A549 (cell line): ENCODE results near the gene ZNF805. TPM values are rescaled to one million over a fixed set of nuclear protein-coding genes. Genes with fewer than 3 reads are reported as not detected.

Experiments
- ATAC-seq, 2 experiments: fragments of 200-7000 bp in 1 of 2; fragments of >200 bp in 1 of 2; cut with Nextera tagmentation in 1 of 2; cut with Tn5 transposase in 1 of 2; 3 replicates each; pipeline versions ENCODE4 v1.8.0 to v1.9.1; 2018 to 2020; ENCODE audit warnings: mild to moderate bottlenecking in 1 of 2, moderate library complexity in 1 of 2
- CTCF ChIA-PET: fragments of 300-600 bp; sonication (Branson Sonifier 250); formaldehyde crosslinking; extraction: SDS; loops from one replicate; lab custom pipeline; 2021; ENCODE audit warnings: antibody characterized with exemption, inconsistent platforms; lab: Yijun Ruan, JAX
- POLR2A ChIA-PET: fragments of 350-600 bp; formaldehyde crosslinking; extraction: SDS; loops from one replicate; lab custom pipeline; 2021; ENCODE audit warnings: antibody characterized with exemption, inconsistent platforms; lab: Yijun Ruan, JAX
- DNase-seq, 2 experiments: peaks; one replicate each; pipeline versions ENCODE4 v3.0.0 to v3.0.0-alpha.2; 2011 to 2016; ENCODE audit warnings: low read depth in 1 of 2, low spot score in 1 of 2
- FAIRE-seq: peaks from 2 replicates; lab custom pipeline; 2011; peaks lifted over from hg19 to GRCh38; lab: Jason Lieb, UNC
- H3K27ac ChIP-seq, 2 experiments: fragments of >200 bp; sonication (Bioruptor Twin); formaldehyde crosslinking; 3 replicates each; pipeline ENCODE4 v1.5.1; 2016 to 2017
- H3K4me1 ChIP-seq: fragments of >200 bp; sonication (Bioruptor Twin); formaldehyde crosslinking; 3 replicates; pipeline ENCODE4 v1.6.1; 2016
- H3K4me2 ChIP-seq: fragments of >200 bp; sonication (Bioruptor Twin); formaldehyde crosslinking; 3 replicates; pipeline ENCODE4 v1.6.1; 2016
- H3K4me3 ChIP-seq: fragments of >200 bp; sonication (Bioruptor Twin); formaldehyde crosslinking; 3 replicates; pipeline ENCODE4 v1.5.1; 2016
- H3K9me3 ChIP-seq: fragments of >200 bp; sonication (Bioruptor Twin); formaldehyde crosslinking; 3 replicates; pipeline ENCODE4 v1.6.1; 2016
- ATOH8 ChIP-seq: fragments of 250-450 bp; sonication (Bioruptor Pico); IDR thresholded peaks from 2 replicates; pipeline ENCODE4 v1.5.0; 2020; ENCODE audit warnings: low read depth, mild to moderate bottlenecking, moderate library complexity
- BCL3 ChIP-seq: fragments of >200 bp; sonication (Bioruptor Twin); formaldehyde crosslinking; IDR thresholded peaks from 3 replicates; pipeline ENCODE4 v1.6.1; 2016
- BHLHE40 ChIP-seq: IDR thresholded peaks from 2 replicates; pipeline ENCODE4 v1.6.1; 2012; ENCODE audit warnings: low read depth, low read length, inconsistent platforms
- CBX8 ChIP-seq: fragments of 200-600 bp; sonication (generic); IDR thresholded peaks from 2 replicates; pipeline ENCODE4 v1.6.1; 2016
- CEBPB ChIP-seq, 2 experiments: fragments of >200 bp in 1 of 2; sonication (Bioruptor Twin) in 1 of 2; formaldehyde crosslinking in 1 of 2; IDR thresholded peaks; 2 replicates each; pipeline ENCODE4 v1.6.1; 2012 to 2016
- CTCF ChIP-seq: fragments of >200 bp; sonication (Bioruptor Twin); formaldehyde crosslinking; IDR thresholded peaks from 3 replicates; pipeline ENCODE4 v1.5.1; 2016
- E2F6 ChIP-seq: IDR thresholded peaks from 2 replicates; pipeline ENCODE4 v1.6.1; 2012; ENCODE audit warnings: low read depth, borderline replicate concordance
- EHMT2 ChIP-seq: fragments of 200-600 bp; sonication (generic); IDR thresholded peaks from 2 replicates; pipeline ENCODE4 v1.6.1; 2016; ENCODE audit warnings: antibody characterized with exemption, low read depth, mild to moderate bottlenecking, moderate library complexity
- EP300 ChIP-seq, 2 experiments: fragments of >200 bp; sonication (Bioruptor Twin); formaldehyde crosslinking; IDR thresholded peaks; 2 replicates in 1 of 2; 3 replicates in 1 of 2; pipeline ENCODE4 v1.6.1; 2016 to 2017
- GATA3 ChIP-seq: IDR thresholded peaks from 2 replicates; pipeline ENCODE4 v1.6.1; 2012; ENCODE audit warnings: borderline replicate concordance
- HOXB13 ChIP-seq: fragments of 250-450 bp; sonication (Bioruptor Pico); IDR thresholded peaks from 2 replicates; pipeline ENCODE4 v1.5.0; 2020; ENCODE audit warnings: low read depth, mild to moderate bottlenecking, moderate library complexity
- KDM1A ChIP-seq: fragments of 200-600 bp; sonication (generic); IDR thresholded peaks from 2 replicates; pipeline ENCODE4 v1.6.1; 2016; ENCODE audit warnings: low read depth, mild to moderate bottlenecking
- MYC ChIP-seq: IDR thresholded peaks from 2 replicates; pipeline ENCODE4 v1.6.1; 2012; ENCODE audit warnings: mild to moderate bottlenecking, inconsistent platforms, low read length, improper control_type of control experiment, borderline replicate concordance
- POLR2AphosphoS2 ChIP-seq: conservative IDR thresholded peaks from 2 replicates; pipeline ENCODE4 v1.6.1; 2012; ENCODE audit warnings: low read length, improper control_type of control experiment, inconsistent platforms
- RAD21 ChIP-seq, 2 experiments: fragments of >200 bp in 1 of 2; sonication (Bioruptor Twin) in 1 of 2; formaldehyde crosslinking in 1 of 2; IDR thresholded peaks in 1 of 2; conservative IDR thresholded peaks in 1 of 2; 2 replicates in 1 of 2; 3 replicates in 1 of 2; pipeline ENCODE4 v1.6.1; 2012 to 2018; ENCODE audit warnings: inconsistent platforms in 1 of 2
- RFX5 ChIP-seq: fragments of 450-650 bp; IDR thresholded peaks from 2 replicates; pipeline ENCODE4 v1.7.1; 2014; ENCODE audit warnings: antibody characterized with exemption, mild to moderate bottlenecking, moderate library complexity
- SREBF2 ChIP-seq: fragments of 450-650 bp; IDR thresholded peaks from 2 replicates; pipeline ENCODE4 v1.6.1; 2014; ENCODE audit warnings: mild to moderate bottlenecking, moderate library complexity
- TFCP2L1 ChIP-seq: fragments of 250-450 bp; sonication (Bioruptor Pico); IDR thresholded peaks from 2 replicates; pipeline ENCODE4 v1.5.0; 2021; ENCODE audit warnings: mild to moderate bottlenecking
- USF2 ChIP-seq: fragments of 450-650 bp; IDR thresholded peaks from 2 replicates; pipeline ENCODE4 v1.6.1; 2014; ENCODE audit warnings: antibody characterized with exemption
- ZSCAN20 ChIP-seq: fragments of 250-450 bp; sonication (Bioruptor Pico); IDR thresholded peaks from 2 replicates; pipeline ENCODE4 v1.8.0; 2022; ENCODE audit warnings: mild to moderate bottlenecking, moderate library complexity
- WGBS: methylation state at CpG from one replicate; pipeline ENCODE4 v1.1.6; 2017; ENCODE audit errors: missing lambda C conversion rate; 5-methylcytosine and 5-hydroxymethylcytosine counted together
- polyA plus RNA-seq, 4 experiments: library from polyadenylated mRNA; depleted of rRNA in 3 of 4; stranded (reverse); fragments of >200 nt; fragmentation: RNase III in 1 of 4; extraction: RNeasy Plus Mini Kit Qiagen cat#74134 plus additional on column Dnase treatment in 1 of 4; gene quantifications; 2 replicates in 3 of 4; 3 replicates in 1 of 4; pipeline ENCODE4 v1.2.3, GENCODE V29; 2011 to 2017

Gene ZNF805
- polyA plus RNA-seq, 2 of the 4 experiments (the other 2 are of a cell fraction), result 1.5 to 5.6 TPM

- POLR2A ChIA-PET, result no interaction called here
- 50% methylated on average over 3 of the region's 3 CpGs for WGBS
- no peak for ATAC-seq
- no peak for TF ChIP-seq CBX8
- no peak for TF ChIP-seq KDM1A
- TF ChIP-seq GATA3, result no peak
- no peak for TF ChIP-seq POLR2AphosphoS2
- no peak for TF ChIP-seq SREBF2
- TF ChIP-seq BHLHE40, result no peak
- TF ChIP-seq E2F6, result no peak
- TF ChIP-seq RAD21 (conservative IDR thresholded peaks at IDR 0.05 in 1 of 2, IDR thresholded peaks at IDR 0.05 in 1 of 2), result no peak
- no peak for TF ChIP-seq EP300 (IDR thresholded peaks at IDR 0.05)
- no peak for TF ChIP-seq BCL3
- TF ChIP-seq ATOH8 (CRISPR knock-in tag), result no peak
- no peak for TF ChIP-seq USF2
- no peak for TF ChIP-seq ZSCAN20 (CRISPR knock-in tag)
- TF ChIP-seq MYC, result no peak
- no peak for TF ChIP-seq EHMT2
- TF ChIP-seq CEBPB (IDR thresholded peaks at IDR 0.05), result no peak
- no peak overlapping the region for H3K4me3 ChIP-seq
- DNase-seq, result no peak
- H3K9me3 ChIP-seq, result peaks cover 83% of the 10 kb centered on the region
- CTCF ChIA-PET, result no interaction called here
- no peak overlapping the region for H3K4me2 ChIP-seq
- H3K4me1 ChIP-seq, result no peaks in the 10 kb centered on the region
- no peak for FAIRE-seq
- H3K27ac ChIP-seq, result no peak overlapping the region
Measured at GRCh38 chr19:57267291-57267690, 26.9 kb downstream of the ZNF805 start.

GRCh38 chr19:57269515-57270250, 29.3 kb downstream of the ZNF805 start:
- ChIA-PET POLR2A (interaction anchor here (0.7 kb wide), 1 partner anchor 524 kb away, joined by 3 read pairs; no protein-coding TSS in a partner anchor), CTCF (no interaction called here)
- 75% methylated on average over 4 of the region's 4 CpGs for WGBS
- FAIRE-seq (peak; percentile 59), ATAC-seq (peak; percentile 39 to 49; a peak in 2 of 6 replicates), DNase-seq (no peak)
- Histone ChIP-seq H3K27ac (no peak overlapping the region), H3K4me2 (no peak overlapping the region), H3K9me3 (peaks cover 76% of the 10 kb centered on the region), H3K4me3 (no peak overlapping the region), H3K4me1 (no peaks in the 10 kb centered on the region)
- TF ChIP-seq RFX5 (no peak), HOXB13 (no peak), TFCP2L1 (no peak), CTCF (no peak)
